AG04449 (cell line): Measurements from ENCODE around the gene SH3RF1.

Experiments
- CTCF ChIA-PET: fragments of 350-600 bp; formaldehyde crosslinking; extraction: SDS; loops from one replicate; lab custom pipeline; 2021; ENCODE audit warnings: antibody characterized with exemption; lab: Yijun Ruan, JAX
- POLR2A ChIA-PET: fragments of 400-600, 350-600 bp; formaldehyde crosslinking; extraction: SDS; loops from one replicate; lab custom pipeline; 2020; ENCODE audit warnings: antibody characterized with exemption, inconsistent platforms; lab: Yijun Ruan, JAX
- DNase-seq: peaks from one replicate; pipeline ENCODE4 v3.0.0-alpha.2; 2010; ENCODE audit warnings: low read depth, low spot score
- H3K4me3 ChIP-seq: 2 replicates; pipeline ENCODE4 v1.5.1; 2011; ENCODE audit warnings: low read depth, mild to moderate bottlenecking, control low read depth, low read length
- CTCF ChIP-seq: IDR thresholded peaks from one replicate; pipeline ENCODE4 v1.5.1; 2011; ENCODE audit warnings: mild to moderate bottlenecking, moderate library complexity, low read length, control low read depth, inconsistent platforms; ENCODE audit not compliant: insufficient read depth; ENCODE audit errors: missing control alignments

The SH3RF1 gene

DNA sequence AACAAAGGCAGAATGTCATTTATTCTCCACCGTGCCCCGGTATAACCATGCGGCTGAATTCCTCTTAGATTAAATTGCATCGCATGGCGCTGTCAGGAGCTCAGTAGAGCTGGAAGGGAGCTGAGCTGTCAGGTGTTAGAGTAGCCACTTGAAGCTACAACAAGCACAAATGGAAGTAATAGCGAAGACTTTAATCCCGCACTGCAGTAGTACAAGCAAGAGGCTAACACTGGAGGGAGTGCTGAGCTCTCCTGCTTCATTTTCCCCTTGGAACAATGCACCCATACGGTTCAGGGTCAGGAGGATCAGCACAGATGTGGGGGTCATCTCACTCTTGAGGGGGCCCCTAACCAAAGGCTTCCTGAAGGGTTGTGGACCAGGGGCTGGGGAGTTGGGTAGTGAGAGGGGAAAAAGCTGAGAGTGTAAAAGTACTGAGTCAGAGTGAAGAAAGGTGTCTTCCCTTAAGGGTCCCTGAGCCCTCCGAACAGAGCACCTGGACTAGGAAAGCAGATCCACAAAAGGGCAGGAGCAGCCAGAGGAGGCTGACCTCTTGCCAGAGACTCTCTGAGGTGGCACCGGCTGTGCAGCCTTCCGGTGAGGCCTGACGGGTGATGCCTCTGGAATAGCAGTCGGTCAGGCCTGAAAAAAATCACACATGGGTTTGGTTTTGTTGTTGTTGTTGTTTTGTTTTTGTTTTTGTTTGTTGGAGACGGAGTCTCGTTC, 224.7 kb downstream of the SH3RF1 start:
- CTCF ChIA-PET, result no interaction called here
- DNase-seq, result no peak
- TF ChIP-seq CTCF, result no peak
- POLR2A ChIA-PET, result interaction anchor here (0.5 kb wide), 1 partner anchor 355 kb away, joined by 3 read pairs; no protein-coding TSS in a partner anchor
- no peak overlapping the region for H3K4me3 ChIP-seq

GRCh38 chr4:169044714-169045447, 225.9 kb downstream of the SH3RF1 start:
- DNase-seq, result no peak
- ChIA-PET POLR2A (interaction anchor here (0.6 kb wide), 1 partner anchor 18 kb away, joined by 3 read pairs; no protein-coding TSS in a partner anchor), CTCF (interaction anchor here (3.1 kb wide), 1 partner anchor 20 kb away, joined by 11 read pairs; no protein-coding TSS in a partner anchor)
- no peak for TF ChIP-seq CTCF
- H3K4me3 ChIP-seq, result no peak overlapping the region
